NB4 (cell line): Measurements from ENCODE around the gene DLG2.

Source experiments
- DNase-seq: peaks from one replicate; pipeline ENCODE4 v3.0.0; 2010; ENCODE audit warnings: low read depth
- H3K4me3 ChIP-seq: one replicate; pipeline ENCODE4 v1.5.1; 2011; ENCODE audit warnings: mild to moderate bottlenecking, low read depth, low read length, moderate library complexity
- MAX ChIP-seq: IDR thresholded peaks from 2 replicates; pipeline ENCODE4 v1.6.1; 2011; ENCODE audit warnings: low read depth, low read length
- MYC ChIP-seq: IDR thresholded peaks from 2 replicates; pipeline ENCODE4 v1.6.1; 2011; ENCODE audit warnings: low read depth, low read length
- POLR2A ChIP-seq: IDR thresholded peaks from 2 replicates; pipeline ENCODE4 v1.6.1; 2011; ENCODE audit warnings: mild to moderate bottlenecking; ENCODE audit not compliant: insufficient read length; ENCODE audit errors: extremely low read depth
- TF ChIP-seq, protein P1 (sequence below): IDR thresholded peaks from one replicate; pipeline ENCODE4 v1.5.1; 2012; ENCODE audit warnings: low read depth, low read length

DLG2 gene

DNA sequence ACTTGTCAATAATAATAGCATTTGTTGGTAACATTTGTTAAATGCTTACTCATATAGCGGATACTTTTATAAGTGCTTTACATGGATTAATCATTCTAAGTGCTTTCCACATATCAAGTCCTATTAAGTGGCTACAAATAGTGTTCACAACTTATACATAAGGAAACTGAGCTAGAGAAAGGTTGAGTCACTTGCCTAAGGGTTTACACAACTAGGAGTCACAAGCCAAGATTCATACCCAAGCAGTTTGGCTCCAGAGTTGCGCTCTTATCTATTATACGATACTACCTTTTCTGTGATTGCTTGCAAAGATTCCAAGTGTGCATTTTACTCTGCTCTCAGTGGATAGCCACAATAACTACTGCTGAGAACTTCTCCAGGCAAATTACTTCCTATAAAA is 2125.1 kb downstream of the DLG2 start:
- TF ChIP-seq MAX (no peak), MYC (no peak), POLR2A (no peak)
- TF ChIP-seq, protein P1, sequence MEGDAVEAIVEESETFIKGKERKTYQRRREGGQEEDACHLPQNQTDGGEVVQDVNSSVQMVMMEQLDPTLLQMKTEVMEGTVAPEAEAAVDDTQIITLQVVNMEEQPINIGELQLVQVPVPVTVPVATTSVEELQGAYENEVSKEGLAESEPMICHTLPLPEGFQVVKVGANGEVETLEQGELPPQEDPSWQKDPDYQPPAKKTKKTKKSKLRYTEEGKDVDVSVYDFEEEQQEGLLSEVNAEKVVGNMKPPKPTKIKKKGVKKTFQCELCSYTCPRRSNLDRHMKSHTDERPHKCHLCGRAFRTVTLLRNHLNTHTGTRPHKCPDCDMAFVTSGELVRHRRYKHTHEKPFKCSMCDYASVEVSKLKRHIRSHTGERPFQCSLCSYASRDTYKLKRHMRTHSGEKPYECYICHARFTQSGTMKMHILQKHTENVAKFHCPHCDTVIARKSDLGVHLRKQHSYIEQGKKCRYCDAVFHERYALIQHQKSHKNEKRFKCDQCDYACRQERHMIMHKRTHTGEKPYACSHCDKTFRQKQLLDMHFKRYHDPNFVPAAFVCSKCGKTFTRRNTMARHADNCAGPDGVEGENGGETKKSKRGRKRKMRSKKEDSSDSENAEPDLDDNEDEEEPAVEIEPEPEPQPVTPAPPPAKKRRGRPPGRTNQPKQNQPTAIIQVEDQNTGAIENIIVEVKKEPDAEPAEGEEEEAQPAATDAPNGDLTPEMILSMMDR = no peak

DNA sequence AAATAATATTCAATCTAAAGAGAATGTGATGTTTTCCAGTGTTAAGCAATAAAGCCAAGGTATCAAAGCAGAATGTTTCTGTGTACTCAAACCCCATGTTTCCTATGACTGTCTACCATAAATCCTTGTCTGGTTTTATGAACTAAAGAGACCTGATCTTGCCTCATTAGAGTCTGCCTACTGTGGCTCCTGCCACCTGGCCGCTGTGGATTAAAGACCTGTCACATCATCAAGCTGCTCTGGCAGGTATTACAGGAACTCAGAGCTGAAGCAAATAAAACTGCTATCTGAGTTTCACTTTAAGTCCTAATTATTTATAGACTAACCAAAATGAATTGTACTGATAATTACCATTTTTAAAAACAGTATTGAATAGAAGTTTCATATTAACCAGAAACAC is 2133.2 kb downstream of the DLG2 start:
- no peak for TF ChIP-seq MAX
- no peak for TF ChIP-seq POLR2A
- TF ChIP-seq, protein P1 = no peak
- no peak for TF ChIP-seq MYC
- H3K4me3 ChIP-seq = no peak overlapping the region
- DNase-seq = no peak

More for the DNA sequence above, 2125.1 kb downstream of the DLG2 start:
- no peak overlapping the region for H3K4me3 ChIP-seq
- no peak for DNase-seq

- no peak overlapping the region for H3K4me3 ChIP-seq
- TF ChIP-seq, protein P1 = no peak
- TF ChIP-seq MAX (no peak), POLR2A (no peak), MYC (no peak)
- DNase-seq = no peak
Measured at GRCh38 chr11:83493034-83493433, 2134.1 kb downstream of the DLG2 start.

DNA sequence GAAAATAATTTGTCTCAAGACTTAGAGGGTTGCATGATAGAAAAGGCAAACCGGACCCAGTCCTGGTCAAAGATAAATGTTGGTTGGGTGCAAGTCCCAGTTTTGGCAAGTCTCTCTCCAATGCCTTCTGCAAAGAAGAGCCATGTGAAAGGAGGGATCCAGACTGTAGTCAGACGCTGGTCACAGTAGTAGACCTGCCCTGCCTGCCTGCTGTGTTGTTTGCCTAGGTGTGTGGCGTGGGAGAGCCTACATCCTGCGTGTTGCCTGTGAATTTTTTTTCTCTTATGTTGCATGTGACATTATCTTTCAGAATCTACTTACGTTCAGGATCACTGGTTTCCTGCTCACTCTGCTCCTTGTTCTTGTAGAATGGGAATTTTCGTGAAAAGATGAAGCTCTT is 2143.3 kb downstream of the DLG2 start:
- no peak for TF ChIP-seq MYC
- no peak for TF ChIP-seq MAX
- TF ChIP-seq, protein P1 = no peak
- TF ChIP-seq POLR2A = no peak
- H3K4me3 ChIP-seq = no peak overlapping the region
- no peak for DNase-seq

- TF ChIP-seq MYC (no peak), POLR2A (no peak), MAX (no peak)
- TF ChIP-seq, protein P1 = no peak
- no peak for DNase-seq
- H3K4me3 ChIP-seq = no peak overlapping the region
Measured at GRCh38 chr11:83480811-83481210, 2146.3 kb downstream of the DLG2 start.

- DNase-seq = no peak
- H3K4me3 ChIP-seq = no peak overlapping the region
- TF ChIP-seq MYC = no peak
- TF ChIP-seq POLR2A = no peak
- TF ChIP-seq, protein P1 = no peak
- TF ChIP-seq MAX = no peak
Measured at GRCh38 chr11:83480251-83480650, 2146.9 kb downstream of the DLG2 start.
